Effector CD4-positive, alpha-beta T cell (primary cell): ENCODE data around the gene KASH5.
A peak's percentile ranks its signal among the peaks of the same experiment; 100 is the strongest.
"Not testable (repeated sequence)": the region's sequence is repeated elsewhere in the genome, so short reads cannot be mapped to it uniquely, and the experiment has no call there.

ENCODE experiments used
- DNase-seq: peaks from one replicate; pipeline ENCODE4 v3.0.0-alpha.2; 2020

Gene KASH5

DNA sequence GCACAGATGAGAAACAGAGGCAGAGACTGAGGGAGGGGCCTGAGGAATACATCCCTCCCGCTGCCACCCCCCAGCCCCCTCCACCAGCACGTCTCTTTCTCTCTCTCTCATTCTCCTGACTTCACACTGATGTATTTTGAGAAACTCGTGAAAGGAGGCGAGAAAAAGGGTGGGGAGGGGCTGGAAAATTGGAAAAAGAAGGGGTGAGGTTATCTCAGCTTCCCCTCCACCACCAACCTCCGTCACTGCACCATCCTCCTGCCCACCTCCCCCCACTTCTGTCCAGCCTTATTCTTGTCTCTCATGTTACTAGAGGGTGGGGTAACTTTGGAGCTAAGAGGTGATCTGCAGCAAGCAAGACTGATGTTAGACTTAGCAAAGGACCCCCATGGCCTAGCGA lies 51.8 kb downstream of the KASH5 start:
- DNase-seq: no peak

- no peak for DNase-seq
These were observed 52.6 kb downstream of the KASH5 start for GRCh38 chr19:49440439-49441209.

GRCh38 chr19:49441210-49441959 lies 53.3 kb downstream of the KASH5 start, which contains the start of gene SLC17A7:
TSS of gene SLC17A7 (minus strand) at chr19:49441527. CDS start at chr19:49441379, 148 bp downstream.
- no peak for DNase-seq

DNA sequence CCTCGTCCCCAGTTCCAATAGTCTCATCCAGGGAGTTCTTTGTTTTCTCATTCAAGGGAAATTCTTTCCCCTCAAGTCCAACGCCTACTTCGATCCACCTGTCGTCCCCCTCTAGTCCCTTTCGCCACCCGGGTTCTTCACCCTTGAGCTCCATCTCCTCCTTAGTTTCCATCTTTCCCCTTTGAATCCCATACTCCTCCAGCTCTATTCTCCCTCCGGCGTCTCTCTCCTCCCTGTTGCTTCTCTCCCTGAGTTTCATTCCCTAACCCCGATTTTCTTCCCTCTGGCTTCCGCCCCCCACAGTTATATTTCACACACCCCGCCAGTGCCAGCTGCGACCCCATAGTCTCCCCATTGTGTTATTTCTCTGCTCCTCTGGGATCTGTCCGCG lies 53.9 kb downstream of the KASH5 start:
- no peak for DNase-seq

- no peak for DNase-seq
These were observed 54.3 kb downstream of the KASH5 start for GRCh38 chr19:49442354-49442753.

DNA sequence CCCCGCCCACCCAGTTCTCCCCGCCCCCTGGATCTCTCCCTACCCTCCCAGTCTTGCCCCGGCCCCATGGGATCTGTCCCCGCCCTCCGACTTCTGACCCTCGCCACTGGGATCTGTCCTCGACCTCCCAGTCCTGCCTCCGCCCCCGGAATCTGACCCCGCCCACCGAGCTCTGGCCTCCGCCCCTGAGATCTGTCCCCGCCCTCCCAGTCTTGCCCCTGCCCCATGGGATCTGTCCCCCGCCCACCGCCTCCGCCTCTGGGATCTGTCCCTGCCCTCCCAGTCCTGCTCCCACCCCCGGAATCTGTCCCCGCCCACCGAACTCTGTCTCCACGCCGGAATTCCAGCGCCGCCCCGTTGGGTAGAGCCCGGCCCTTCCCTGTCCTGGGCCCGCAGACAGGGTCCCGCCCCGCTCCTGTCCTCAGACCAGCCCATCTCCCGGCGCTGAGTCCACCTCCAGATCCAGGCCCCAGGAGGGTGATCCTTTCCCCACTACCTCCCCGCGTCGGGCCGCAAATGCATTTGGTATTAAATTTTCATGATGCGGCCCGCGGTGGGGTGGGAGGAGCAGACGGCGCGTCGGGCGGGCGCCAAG lies 54.8 kb downstream of the KASH5 start:
- DNase-seq: peak; percentile 39

DNA sequence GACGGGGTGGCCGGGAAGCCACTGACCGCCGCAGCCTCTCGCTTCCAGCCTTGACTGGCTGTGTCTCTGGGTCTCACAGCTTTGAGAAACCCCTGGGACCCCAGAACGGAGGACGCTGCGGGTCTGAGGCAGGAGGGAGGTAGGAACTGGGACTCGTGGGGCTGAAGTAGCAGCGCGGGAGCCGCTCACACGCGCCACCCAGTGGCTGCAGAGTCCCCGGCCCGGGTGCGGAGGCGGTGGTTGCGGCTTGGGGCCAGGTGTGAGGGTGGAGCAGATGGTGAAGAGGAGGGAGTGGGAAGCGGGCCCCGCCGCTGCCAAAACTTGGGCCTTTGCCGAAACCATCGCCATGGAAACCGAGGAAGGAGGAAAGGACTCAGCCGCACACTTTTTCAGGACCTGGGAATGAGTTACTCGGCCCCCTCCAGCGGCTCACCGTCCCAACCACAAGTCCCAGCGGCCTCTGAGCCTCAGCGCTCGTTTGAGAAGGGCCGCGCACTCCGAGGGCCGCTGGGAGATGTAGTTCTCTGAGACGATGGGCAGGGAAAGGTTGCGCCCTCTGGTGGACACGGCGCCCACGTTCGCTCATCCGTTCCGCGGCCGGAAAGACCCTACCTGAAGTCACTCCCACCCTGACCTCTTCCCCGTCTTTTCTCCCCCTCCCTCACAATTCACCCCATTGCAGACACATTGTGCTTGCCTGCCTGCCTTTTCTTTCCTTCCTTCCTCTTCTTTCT lies 55.5 kb downstream of the KASH5 start:
- peak; percentile 94 for DNase-seq

- DNase-seq: not testable (repeated sequence)
These were observed 56.2 kb downstream of the KASH5 start for GRCh38 chr19:49444100-49444700.

DNA sequence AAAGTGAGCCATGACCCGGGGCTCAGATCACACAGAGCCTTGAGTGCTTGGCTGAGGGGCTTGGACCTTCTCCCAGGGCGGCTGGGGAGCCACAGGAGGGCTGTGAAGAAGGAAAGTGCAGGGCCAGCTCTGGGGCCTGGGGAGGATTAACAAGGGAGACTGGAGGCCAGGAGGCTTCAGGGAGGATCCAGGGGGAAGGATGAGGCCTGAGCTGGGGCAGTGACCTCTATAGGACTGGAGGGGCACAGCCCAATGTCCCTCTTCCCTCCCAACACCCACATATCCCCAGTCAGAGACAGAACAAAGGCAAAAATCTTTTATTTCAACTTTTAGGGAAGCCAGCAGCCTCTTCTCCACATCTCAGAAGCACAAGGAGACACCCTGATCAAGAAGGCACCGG lies 57.9 kb downstream of the KASH5 start:
- no peak for DNase-seq

- no peak for DNase-seq
These were observed 59.7 kb downstream of the KASH5 start for GRCh38 chr19:49447485-49448431.

- no peak for DNase-seq
These were observed 60.4 kb downstream of the KASH5 start for GRCh38 chr19:49448432-49448786.

GRCh38 chr19:49450405-49450804 lies 62.4 kb downstream of the KASH5 start:
- no peak for DNase-seq

GRCh38 chr19:49451430-49452181 lies 63.6 kb downstream of the KASH5 start, which contains the start of gene PIH1D1:
TSS of gene PIH1D1 (minus strand) at chr19:49451814. CDS start at chr19:49451574, 240 bp downstream.
- DNase-seq: peak; percentile 92

GRCh38 chr19:49453013-49453756 lies 65.1 kb downstream of the KASH5 start, which contains the start of gene ALDH16A1:
TSS of gene ALDH16A1 (plus strand) at chr19:49453225. CDS start at chr19:49453332, 107 bp downstream.
- DNase-seq: peak; percentile 96

- DNase-seq: no peak
These were observed 65.8 kb downstream of the KASH5 start for GRCh38 chr19:49453757-49454240.

DNA sequence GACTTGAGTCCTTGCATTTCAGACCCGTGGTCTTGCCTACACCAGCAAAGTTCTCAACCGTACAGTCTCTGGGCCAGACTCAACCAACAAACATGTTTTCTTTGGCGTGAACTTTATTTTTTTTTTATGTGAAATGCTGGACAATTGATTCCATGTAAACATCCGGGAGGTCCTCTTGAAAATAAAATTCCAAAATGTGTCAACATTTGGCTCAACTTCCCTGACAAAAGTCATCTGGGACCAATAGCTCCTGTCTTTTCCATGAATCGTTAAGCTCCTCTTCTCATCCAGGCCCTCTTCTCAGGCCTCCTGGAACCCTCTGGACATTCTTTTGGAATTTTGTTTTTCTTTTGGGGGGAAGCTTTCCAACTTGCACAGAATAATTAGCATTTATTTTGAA lies 67.7 kb downstream of the KASH5 start:
- no peak for DNase-seq

DNA sequence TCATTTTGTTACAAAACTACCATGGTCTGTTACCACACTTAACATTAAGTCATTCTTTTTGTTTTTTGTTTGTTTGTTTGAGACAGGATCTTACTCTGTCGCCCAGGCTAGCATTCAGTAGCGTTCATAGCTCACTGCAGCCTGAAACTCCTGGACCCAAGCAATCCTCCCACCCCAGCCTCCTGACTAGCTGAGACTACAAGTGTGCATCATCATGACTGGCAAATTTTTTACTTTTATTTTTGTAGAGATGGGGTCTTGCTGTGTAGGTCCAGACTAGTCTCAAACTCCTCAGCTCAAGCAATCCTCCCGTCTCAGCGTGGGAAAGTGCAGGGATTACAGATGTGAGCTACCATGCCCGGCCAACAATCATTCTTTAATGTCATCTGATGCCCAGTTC lies 68.3 kb downstream of the KASH5 start:
- no peak for DNase-seq

GRCh38 chr19:49458567-49458903 lies 70.5 kb downstream of the KASH5 start:
- DNase-seq: no peak

GRCh38 chr19:49459388-49459787 lies 71.3 kb downstream of the KASH5 start:
- no peak for DNase-seq

- not testable (repeated sequence) for DNase-seq
These were observed 73.1 kb downstream of the KASH5 start for GRCh38 chr19:49461130-49461529.
